T-helper 9 cell (primary cell): ENCODE measurements around the gene ACTR2.
"Not testable (repeated sequence)": the region's sequence is repeated elsewhere in the genome, so short reads cannot be mapped to it uniquely, and the experiment has no call there.

Experiments
- DNase-seq: peaks from one replicate; pipeline ENCODE4 v3.0.0-alpha.2; 2020

The ACTR2 gene

DNA sequence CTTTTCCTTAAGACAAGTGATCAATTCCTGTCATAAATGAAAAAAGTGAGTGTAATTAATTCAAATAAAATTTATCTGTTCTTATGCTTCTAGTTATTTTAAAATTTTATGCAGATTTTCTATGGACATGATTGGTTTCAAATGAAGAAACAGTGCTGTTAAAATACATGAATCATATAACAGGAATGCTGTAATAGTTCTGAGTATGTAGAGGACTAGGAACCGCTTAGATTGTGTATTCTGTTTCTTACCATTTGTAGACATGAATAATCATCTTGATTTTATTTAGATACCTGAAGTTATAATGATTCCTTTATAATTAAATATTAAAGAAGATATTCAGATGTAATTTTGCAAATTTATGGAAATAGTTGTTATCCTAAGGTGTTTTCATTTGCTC lies 3.5 kb downstream of the ACTR2 start:
- DNase-seq = no peak

DNA sequence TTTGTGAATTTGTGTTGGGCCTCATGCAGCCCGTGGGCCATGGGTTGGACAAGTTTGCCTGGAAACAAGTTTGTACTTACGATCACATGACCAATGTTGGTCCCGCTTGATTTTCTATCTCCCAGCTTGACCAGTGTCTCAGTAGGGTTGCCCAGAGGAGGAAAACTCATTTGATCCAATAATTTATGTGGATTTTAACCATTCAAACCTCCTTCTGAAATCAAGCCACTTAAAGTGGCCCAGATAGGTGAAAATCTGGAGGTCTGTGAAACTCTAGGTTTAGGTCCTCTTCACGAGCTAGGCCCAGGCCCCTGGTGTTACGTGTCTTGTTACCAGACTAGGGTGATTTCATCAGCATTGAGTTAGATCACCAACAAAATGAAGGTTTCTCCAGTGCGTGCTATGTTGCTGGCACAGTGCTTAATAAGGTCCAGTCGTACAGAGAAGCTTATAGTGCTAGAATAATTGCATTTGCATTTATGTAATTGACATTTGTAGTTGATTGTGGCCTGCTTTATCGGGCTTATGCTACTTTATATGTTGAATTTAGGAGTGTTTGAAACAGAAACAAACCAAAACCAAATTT lies 4.4 kb downstream of the ACTR2 start:
- no peak for DNase-seq

- no peak for DNase-seq
Measured at GRCh38 chr2:65232636-65233035, 5.0 kb downstream of the ACTR2 start.

DNA sequence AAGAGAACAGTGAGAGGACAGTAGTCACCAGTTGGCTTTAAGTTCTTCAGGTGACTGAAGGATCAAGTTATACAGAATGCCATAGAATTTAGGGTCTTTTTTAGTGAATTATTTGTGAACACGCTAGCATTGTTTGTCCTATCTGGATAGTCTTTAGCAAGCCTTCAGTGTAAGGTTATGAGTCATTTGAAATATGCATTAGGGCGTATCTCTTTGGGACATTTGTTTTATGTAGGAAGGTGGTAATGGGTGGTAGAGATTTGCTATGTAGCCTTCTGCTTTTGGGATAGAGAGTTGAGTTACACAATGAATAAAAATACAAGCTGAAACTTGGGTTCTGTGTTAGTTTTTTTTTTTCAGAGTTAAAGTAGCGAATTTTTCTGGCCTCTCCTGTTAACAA lies 13.0 kb downstream of the ACTR2 start:
- DNase-seq = no peak

DNA sequence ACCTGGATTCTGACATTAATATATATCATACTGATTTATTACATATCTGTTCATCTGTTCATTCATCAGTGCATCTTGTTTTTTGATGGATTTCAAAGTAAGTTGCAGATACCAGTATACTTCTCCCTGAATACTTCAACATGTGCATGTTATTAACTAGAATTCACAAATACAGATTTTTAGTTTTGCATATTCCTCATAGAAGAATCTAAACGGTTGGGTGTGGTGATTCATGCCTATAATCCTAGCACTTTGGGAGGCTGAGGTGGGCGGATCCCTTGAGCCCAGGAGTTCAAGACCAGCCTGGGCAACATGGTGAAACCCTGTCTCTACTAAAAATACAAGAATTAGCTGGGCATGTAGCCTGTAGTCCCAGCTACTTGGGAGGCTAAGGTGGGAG lies 16.8 kb downstream of the ACTR2 start:
- not testable (repeated sequence) for DNase-seq

GRCh38 chr2:65252640-65253039 lies 25.0 kb downstream of the ACTR2 start:
- DNase-seq = no peak

GRCh38 chr2:65255356-65255755 lies 27.7 kb downstream of the ACTR2 start:
- no peak for DNase-seq

GRCh38 chr2:65256054-65256453 lies 28.4 kb downstream of the ACTR2 start:
- DNase-seq = no peak

DNA sequence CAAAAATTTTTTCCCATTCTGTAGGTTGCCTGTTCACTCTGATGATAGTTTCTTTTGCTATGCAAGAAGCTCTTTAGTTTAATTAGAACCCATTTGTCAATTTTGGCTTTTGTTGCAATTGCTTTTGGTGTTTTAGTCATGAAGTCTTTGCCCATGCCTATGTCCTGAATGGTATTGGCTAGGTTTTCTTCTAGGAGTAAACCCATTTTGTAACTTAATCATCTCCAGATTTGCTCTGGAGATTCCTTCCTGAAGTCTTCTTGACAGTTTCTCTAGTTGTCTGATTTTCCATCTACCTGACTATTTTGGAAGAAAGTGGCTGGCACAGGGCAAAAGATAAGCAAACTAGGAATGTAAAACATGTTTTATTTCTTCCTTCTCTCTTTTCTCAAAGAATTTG lies 30.2 kb downstream of the ACTR2 start:
- not testable (repeated sequence) for DNase-seq

GRCh38 chr2:65261676-65262075 lies 34.0 kb downstream of the ACTR2 start:
- DNase-seq = no peak

- no peak for DNase-seq
Measured at GRCh38 chr2:65263262-65263661, 35.6 kb downstream of the ACTR2 start.

DNA sequence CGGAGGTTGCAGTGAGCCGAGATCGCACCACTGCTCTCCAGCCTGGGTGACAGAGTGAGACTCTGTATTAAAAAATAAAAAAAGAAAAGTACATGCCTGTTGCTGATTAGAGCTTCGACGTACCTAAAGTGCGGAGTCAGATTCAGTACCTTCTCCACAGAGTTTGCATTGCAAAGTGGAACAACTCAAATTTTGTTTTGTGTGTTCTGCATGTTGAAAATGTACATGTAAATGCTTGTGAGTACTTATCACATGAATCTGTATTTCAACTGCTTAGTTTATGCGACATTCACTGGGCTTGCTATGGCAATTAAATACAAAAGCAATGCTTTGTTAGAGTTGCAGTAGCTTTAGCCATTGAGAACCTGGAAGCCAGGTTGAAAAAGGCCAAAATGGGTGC lies 36.4 kb downstream of the ACTR2 start:
- no peak for DNase-seq

- no peak for DNase-seq
Measured at GRCh38 chr2:65264821-65265670, 37.4 kb downstream of the ACTR2 start.

DNA sequence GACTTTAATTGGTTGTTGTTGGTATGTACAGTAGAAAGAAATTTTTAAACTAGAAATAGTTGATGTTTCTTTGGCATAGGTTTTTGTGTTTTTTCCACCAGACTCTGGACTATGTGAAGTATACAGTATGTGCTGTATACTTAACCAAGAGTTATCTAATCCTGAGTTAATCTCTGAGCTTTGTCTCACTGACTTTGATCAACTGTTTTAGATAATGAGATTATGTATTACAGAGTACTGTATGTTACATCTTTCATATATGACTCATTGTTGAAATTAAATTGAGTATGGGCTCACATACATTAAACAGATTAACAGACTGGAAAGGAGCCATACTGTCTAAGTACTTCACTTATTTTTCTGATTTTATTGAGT lies 38.0 kb downstream of the ACTR2 start:
- no peak for DNase-seq

GRCh38 chr2:65267008-65267407 lies 39.4 kb downstream of the ACTR2 start:
- no peak for DNase-seq

- DNase-seq = no peak
Measured at GRCh38 chr2:65268957-65269356, 41.3 kb downstream of the ACTR2 start.

GRCh38 chr2:65273344-65273743 lies 45.7 kb downstream of the ACTR2 start:
- DNase-seq = no peak

DNA sequence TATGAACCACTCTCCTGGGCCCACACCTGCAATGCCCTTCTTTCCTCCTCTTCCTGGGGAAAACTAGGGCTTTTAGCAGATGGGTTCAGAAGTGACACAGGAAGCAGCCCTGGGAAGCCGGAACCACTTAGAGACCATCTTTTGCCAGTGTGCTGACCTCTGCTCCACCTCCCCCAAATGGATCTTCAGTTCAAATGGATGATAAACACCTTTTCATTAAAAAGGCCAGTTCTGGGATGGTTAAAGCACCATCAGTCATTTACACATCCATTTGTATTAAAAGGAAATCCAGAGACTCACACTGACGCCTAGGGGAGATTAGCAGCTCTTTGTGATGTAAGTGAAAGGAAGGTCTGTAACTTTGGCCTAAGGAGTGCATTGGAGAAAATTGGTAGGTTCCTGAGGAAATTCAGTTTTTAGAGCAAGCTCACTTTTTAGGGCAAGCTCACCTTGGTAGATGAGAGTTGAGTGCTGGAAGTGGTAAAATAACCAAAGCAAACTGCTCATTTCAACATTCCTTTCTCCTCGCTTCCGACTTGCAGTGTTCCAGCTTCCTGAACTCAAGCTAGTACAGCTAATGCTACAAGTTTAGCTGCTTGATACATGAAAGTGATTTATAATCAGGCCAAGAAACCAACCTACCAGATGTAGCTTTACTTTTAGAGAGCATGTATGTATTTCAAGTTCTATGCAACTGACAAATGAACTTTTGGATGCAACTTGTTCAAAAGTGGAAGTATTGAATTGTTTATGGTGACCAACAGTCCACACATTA lies 47.7 kb downstream of the ACTR2 start:
- no peak for DNase-seq

DNA sequence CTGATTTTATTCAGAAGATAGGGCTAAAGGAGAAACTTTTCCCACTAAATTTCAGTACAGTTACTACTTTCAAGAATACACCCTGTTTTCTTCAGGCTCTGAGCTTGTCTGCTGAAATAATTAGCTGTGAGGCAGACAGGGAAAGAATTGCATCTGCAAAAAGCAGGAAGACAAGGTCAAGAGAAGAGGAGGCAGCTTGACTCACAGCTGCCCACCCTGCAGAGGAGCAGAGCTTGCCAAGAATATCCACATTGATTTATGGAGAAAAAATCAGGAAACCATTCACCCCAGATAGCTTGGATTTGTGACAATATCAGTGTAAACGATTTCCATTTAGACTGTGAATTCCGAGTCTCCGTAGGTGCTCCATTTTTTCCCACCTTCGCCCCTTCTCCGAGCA lies 49.0 kb downstream of the ACTR2 start:
- no peak for DNase-seq

DNA sequence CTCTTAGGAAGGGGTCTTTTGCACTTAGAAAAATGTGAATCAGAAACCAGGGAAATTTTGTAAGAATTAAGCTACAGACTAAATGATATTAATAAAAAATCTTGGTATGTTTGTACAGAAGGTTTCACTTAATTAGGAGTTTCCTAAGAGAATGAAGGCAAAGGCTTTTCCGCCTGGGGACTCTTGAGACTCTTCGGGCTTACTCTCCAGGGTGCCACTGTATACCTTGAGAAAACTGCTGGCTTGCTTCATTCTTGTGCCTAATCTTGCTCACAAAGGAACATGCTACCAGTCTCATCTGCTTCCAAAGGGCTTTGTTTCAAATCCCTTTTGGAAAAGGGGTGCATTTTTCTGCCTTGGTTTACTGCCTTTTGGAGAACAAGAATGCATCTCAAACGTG lies 49.5 kb downstream of the ACTR2 start:
- DNase-seq = no peak

- no peak for DNase-seq
Measured at GRCh38 chr2:65277791-65278483, 50.3 kb downstream of the ACTR2 start.

DNA sequence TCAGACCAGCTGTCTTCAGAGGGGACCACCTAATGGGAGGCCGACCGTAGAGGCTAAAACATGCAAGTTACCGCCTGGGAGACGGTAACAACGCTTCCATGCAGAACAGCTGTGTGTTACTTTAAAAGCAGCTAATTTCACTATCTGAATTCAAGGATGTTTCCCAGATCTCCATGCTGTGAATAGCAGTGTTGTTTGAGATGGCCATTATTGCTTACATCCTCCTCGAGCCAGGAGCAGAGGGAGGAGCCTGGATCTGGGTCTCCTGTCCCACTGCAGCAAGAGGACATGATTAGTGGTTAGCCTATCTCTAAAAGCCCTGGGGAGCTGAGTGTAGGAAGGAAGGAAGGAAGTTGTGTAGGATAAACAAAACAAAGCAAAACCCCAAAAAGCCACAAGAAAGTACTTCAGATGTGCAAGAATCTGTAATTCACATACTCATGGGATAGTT lies 50.9 kb downstream of the ACTR2 start:
- no peak for DNase-seq

DNA sequence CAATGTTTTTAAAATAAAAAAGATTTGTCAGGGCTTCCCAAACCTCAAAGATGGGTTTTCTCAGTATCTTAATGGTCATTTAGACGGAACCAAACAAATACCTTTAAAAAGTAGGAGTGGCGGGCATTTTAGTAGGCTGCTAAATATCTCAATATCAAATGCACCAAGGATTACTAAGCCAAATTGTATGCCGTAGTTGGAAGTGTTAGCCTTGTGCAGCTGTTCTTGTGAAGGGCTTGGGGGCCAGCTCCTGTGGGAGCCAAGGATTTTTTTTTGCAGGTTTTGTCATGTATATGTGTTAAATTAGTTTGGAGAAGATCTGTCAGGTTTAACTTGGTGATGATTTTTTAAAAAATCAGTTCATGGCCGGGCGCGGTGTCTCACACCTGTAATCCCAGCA lies 52.1 kb downstream of the ACTR2 start:
- DNase-seq = no peak
